GM18499 (cell line): ENCODE data around the gene MAPK9.

ENCODE experiments used
- ATAC-seq: cut with Tn5 transposase; IDR thresholded peaks from one replicate; pipeline ENCODE4 v1.9.1; 2021; ENCODE audit warnings: moderate number of reproducible peaks; ENCODE audit not compliant: insufficient read depth, unreplicated experiment

The MAPK9 gene

GRCh38 chr5:180291943-180292831 lies at the start of gene MAPK9:
Gene MAPK9 (minus strand): TSS chr5:180292083. CDS start chr5:180280561, 11,522 bp downstream.
- ATAC-seq = peak; percentile 41

- no peak for ATAC-seq
These were observed 49.7 kb upstream of the MAPK9 start for GRCh38 chr5:180341595-180341994.

GRCh38 chr5:180340856-180341255 lies 49.0 kb upstream of the MAPK9 start:
- ATAC-seq = no peak

GRCh38 chr5:180339583-180340183 lies 47.8 kb upstream of the MAPK9 start:
- no peak for ATAC-seq

GRCh38 chr5:180338001-180338707 lies 46.3 kb upstream of the MAPK9 start:
- ATAC-seq = no peak

- no peak for ATAC-seq
These were observed 44.5 kb upstream of the MAPK9 start for GRCh38 chr5:180336234-180337020.

- no peak for ATAC-seq
These were observed 43.8 kb upstream of the MAPK9 start for GRCh38 chr5:180335614-180336233.

GRCh38 chr5:180334751-180335613 lies 43.1 kb upstream of the MAPK9 start:
- no peak for ATAC-seq

- no peak for ATAC-seq
These were observed 42.3 kb upstream of the MAPK9 start for GRCh38 chr5:180334176-180334575.

- ATAC-seq = no peak
These were observed 41.8 kb upstream of the MAPK9 start for GRCh38 chr5:180333661-180334060.

- ATAC-seq = no peak
These were observed 41.0 kb upstream of the MAPK9 start for GRCh38 chr5:180332861-180333260.

GRCh38 chr5:180332051-180332517 lies 40.2 kb upstream of the MAPK9 start:
- ATAC-seq = no peak

GRCh38 chr5:180331647-180331950 lies 39.7 kb upstream of the MAPK9 start:
- no peak for ATAC-seq

- ATAC-seq = no peak
These were observed 39.1 kb upstream of the MAPK9 start for GRCh38 chr5:180330810-180331646.

- ATAC-seq = no peak
These were observed 38.4 kb upstream of the MAPK9 start for GRCh38 chr5:180330270-180330648.

- ATAC-seq = no peak
These were observed 37.9 kb upstream of the MAPK9 start for GRCh38 chr5:180329606-180330269.

- ATAC-seq = no peak
These were observed 37.2 kb upstream of the MAPK9 start for GRCh38 chr5:180329138-180329435.
